Uterus (tissue), 2 donors: Measurements from ENCODE around the gene PABPC1L.

Experiments
- POLR2A ChIP-seq, 2 donors: fragments of 450-650 bp; IDR thresholded peaks; one replicate each; pipeline ENCODE4 v1.6.1; 2016; ENCODE audit warnings: antibody characterized with exemption in 2 of 2, mild to moderate bottlenecking in 1 of 2, moderate library complexity in 1 of 2
- TF ChIP-seq, protein P1 (sequence below), 4 experiments: fragments of 200-600 bp in 2 of 4; fragments of 450-650 bp in 2 of 4; sonication (generic) in 2 of 4; IDR thresholded peaks; one replicate each; pipeline ENCODE4 v1.5.1; 2016 to 2019; ENCODE audit warnings: antibody characterized with exemption in 4 of 4, mild to moderate bottlenecking in 2 of 4, moderate library complexity in 1 of 4

DNA sequence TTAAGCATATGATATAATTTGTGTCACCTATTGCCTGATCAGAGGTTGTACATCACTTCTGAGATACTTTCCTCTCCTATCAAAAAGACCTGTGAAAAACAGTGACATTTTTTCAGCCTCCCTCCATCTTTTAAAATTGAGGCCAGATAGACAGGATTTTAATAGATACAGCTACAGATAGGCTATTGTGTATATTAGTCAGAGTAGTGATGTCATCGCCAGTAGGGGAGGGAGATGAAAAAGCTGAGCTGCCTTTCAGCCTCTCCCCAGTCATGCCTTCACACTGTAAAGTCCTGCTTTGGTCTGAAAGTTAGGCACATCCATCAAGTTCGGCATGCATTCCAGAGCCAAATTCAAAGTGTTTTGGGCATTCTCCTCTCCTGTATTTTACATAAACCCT lies 7.9 kb upstream of the PABPC1L start:
- TF ChIP-seq, protein P1, sequence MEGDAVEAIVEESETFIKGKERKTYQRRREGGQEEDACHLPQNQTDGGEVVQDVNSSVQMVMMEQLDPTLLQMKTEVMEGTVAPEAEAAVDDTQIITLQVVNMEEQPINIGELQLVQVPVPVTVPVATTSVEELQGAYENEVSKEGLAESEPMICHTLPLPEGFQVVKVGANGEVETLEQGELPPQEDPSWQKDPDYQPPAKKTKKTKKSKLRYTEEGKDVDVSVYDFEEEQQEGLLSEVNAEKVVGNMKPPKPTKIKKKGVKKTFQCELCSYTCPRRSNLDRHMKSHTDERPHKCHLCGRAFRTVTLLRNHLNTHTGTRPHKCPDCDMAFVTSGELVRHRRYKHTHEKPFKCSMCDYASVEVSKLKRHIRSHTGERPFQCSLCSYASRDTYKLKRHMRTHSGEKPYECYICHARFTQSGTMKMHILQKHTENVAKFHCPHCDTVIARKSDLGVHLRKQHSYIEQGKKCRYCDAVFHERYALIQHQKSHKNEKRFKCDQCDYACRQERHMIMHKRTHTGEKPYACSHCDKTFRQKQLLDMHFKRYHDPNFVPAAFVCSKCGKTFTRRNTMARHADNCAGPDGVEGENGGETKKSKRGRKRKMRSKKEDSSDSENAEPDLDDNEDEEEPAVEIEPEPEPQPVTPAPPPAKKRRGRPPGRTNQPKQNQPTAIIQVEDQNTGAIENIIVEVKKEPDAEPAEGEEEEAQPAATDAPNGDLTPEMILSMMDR (IDR thresholded peaks at IDR 0.05): no peak
- no peak for TF ChIP-seq POLR2A (IDR thresholded peaks at IDR 0.05)
